ENCODE data around the gene CLINT1.
"Not testable (repeated sequence)": the region's sequence is repeated elsewhere in the genome, so short reads cannot be mapped to it uniquely, and the experiment has no call there.

Gene CLINT1

GRCh38 chr5:157862183-157862851 is 3.4 kb upstream of the CLINT1 start:
- no peak for DNase-seq (ENCODE audit: low read depth, low spot score)

- DNase-seq (ENCODE audit: low read depth, low spot score) = no peak
Measured at GRCh38 chr5:157860898-157861890, 2.2 kb upstream of the CLINT1 start.

DNA sequence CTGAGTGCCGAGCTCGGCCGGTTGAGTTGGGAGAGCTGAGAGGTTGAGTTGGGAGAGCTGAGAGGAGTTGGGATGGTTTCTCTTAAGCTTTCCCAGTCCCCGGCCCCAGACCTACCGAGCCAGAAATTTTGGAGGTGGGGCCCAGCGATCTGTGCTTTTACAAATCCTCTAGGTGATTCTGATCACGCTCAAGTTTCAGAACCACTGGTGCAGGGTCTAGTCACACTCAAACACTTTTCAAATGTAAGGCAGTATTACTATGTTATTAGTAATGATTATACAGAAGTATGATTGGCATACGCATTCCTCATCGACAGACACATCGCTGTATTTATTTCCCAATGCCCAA is 256 bp upstream of the CLINT1 start:
- DNase-seq (ENCODE audit: low read depth, low spot score) = no peak

- no peak for DNase-seq (ENCODE audit: low read depth, low spot score)
Measured at GRCh38 chr5:157857816-157858526, 974 bp downstream of the CLINT1 start.

- peak; percentile 31 for DNase-seq (ENCODE audit: low read depth, low spot score)
Measured at GRCh38 chr5:157855404-157855994, 3.4 kb downstream of the CLINT1 start.

DNA sequence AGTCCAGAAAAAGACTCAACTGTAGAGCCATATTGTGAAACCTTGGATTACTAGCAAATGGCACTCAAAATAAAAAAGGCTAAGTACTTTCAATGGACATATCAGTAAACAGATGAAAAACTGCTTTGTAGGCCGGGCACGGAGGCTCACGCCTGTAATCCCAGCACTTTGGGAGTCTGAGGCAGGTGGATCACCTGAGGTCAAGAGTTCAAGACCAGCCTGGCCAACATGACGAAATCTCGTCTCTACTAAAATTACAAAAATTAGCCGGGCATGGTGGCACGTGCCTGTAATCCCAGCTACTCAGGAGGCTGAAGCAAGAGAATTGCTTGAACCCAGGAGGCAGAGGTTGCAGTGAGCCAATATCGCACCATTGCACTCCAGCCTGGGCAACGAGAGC is 5.6 kb downstream of the CLINT1 start:
- not testable (repeated sequence) for DNase-seq (ENCODE audit: low read depth, low spot score)

- no peak for DNase-seq (ENCODE audit: low read depth, low spot score)
Measured at GRCh38 chr5:157845914-157846598, 12.9 kb downstream of the CLINT1 start.

GRCh38 chr5:157842787-157843186 is 16.2 kb downstream of the CLINT1 start:
- DNase-seq (ENCODE audit: low read depth, low spot score) = no peak

- DNase-seq (ENCODE audit: low read depth, low spot score) = no peak
Measured at GRCh38 chr5:157842185-157842584, 16.8 kb downstream of the CLINT1 start.

GRCh38 chr5:157839157-157839795 is 19.7 kb downstream of the CLINT1 start:
- no peak for DNase-seq (ENCODE audit: low read depth, low spot score)

DNA sequence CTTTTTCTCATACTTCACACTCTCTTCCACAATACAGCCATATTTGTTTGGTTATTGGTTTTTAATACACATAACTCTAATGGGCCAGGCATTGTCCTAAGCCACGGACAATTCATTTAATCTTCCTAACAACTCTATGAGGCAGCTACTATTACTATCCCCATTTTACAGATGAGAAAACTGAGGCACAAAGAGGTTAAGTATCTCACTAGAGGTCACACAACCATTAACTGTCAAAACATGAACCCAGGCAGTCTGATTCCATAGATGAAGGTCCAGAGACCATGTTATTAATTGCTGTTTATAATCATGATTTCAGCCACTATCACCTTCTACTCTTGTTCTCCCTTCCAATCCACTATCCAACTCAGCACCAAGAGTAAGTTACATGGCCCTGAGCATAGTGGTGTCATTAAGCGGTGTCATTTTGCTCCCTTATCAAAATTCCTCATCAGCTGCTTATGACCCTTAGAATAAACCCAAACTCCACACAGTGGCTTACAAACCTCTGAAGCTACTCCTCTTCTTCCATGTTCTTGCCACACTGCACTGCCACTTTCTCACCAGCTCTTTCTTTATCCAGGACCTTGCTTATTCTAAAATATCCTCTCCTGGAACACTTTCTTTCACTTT is 22.7 kb downstream of the CLINT1 start:
- DNase-seq (ENCODE audit: low read depth, low spot score) = no peak

- DNase-seq (ENCODE audit: low read depth, low spot score) = no peak
Measured at GRCh38 chr5:157835041-157835440, 23.9 kb downstream of the CLINT1 start.

- DNase-seq (ENCODE audit: low read depth, low spot score) = no peak
Measured at GRCh38 chr5:157828944-157829639, 29.9 kb downstream of the CLINT1 start.

GRCh38 chr5:157828105-157828943 is 30.6 kb downstream of the CLINT1 start:
- DNase-seq (ENCODE audit: low read depth, low spot score) = no peak

GRCh38 chr5:157827423-157827822 is 31.5 kb downstream of the CLINT1 start:
- no peak for DNase-seq (ENCODE audit: low read depth, low spot score)

DNA sequence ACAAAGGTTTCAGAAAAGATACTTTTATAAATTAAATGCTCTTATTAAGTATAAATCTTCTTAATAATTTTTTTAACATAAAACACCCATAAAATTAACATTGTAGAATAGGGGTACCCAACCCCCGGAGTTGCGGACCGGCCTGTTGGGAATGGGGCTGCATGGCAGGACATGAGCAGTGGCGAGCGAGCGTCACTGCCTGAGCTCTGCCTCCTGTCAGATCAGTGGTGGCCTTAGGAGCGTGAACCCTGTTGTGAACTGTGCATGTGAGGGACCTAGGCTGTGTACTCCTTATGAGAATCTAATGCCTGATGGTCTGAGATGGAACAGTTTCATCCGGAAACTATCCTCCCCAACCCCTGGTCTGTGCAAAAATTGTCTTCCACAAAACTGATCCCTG is 35.3 kb downstream of the CLINT1 start:
- no peak for DNase-seq (ENCODE audit: low read depth, low spot score)

DNA sequence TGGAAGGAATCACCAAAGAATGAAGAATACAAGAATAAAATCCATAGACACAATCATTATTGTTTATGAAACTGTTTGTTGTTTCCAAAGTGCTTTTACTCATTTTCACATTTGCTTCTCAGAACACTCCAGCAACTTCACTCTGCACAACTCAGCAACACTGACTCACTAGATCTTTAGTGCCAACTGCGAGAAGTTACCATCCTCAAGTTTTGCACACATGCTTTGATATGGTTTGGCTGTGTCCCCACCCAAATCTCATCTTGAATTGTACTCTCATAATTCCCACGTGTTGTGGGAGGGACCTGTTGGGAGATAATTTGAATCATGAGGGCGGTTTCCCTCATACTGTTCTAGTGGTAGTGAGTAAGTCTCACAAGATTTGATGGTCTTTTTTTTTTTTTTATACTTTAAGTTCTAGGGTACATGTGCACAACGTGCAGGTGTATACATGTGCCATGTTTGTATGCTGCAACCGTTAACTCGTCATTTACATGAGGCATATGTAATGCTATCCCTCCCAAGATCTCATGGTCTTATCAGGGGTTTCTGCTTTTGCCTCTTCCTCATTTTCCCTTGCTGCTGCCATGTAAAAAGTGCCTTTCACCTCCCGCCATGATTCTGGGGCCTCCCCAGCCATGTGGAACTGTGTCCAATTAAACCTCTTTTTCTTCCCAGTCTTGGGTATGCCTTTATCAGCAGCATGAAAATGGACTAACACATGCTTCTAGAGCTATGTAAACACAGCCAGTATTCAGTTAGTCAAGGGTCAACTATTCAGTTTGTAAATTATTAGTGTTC is 36.9 kb downstream of the CLINT1 start:
- DNase-seq (ENCODE audit: low read depth, low spot score) = no peak

- no peak for DNase-seq (ENCODE audit: low read depth, low spot score)
Measured at GRCh38 chr5:157821405-157821804, 37.5 kb downstream of the CLINT1 start.
